ENCODE measurements around the gene RETN.

DNA sequence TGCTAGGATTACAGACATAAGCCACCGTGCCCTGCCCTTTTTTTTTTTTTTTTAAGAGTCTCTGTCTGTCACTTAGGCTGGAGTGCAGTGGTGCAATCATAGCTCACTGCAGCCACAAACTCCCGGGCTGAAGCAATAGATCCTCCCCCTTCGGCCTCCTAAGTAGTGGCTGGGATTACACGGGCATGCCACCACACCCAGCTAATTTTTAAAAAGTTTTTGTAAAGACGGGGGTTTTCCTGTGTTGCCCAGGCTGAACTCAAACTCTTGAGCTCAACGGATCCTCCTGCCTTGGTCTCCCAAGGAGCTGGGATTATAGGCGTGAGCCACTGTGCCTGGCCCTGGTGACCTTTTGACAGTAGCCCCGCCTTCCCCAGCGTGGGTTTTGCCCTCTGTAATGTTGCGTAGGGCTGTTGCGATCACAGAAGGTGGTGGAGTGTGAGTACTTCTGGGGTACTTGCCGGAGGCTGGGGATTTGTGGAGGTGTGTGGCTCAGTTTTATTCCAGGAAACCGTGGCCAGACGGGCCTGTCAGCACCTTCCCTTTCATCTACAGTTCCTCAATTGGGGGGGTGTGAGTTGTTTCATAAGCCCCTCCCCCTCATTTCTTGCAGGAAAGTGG lies 11.6 kb upstream of the RETN start:
- no peak for TF ChIP-seq CTCF (IDR thresholded peaks at IDR 0.05; ENCODE audit: extremely low read depth in 1 of 2, insufficient read depth in 1 of 2, low read depth in 1 of 2, low read length in 2 of 2)
- TF ChIP-seq POLR2AphosphoS5 (IDR thresholded peaks at IDR 0.05; ENCODE audit: insufficient read depth, low read depth, low read length): no peak

Measured in endothelial cell of umbilical vein (primary cell).